AG04449 (cell line): ENCODE results near the gene SOX18.

ENCODE experiments used
- CTCF ChIA-PET: fragments of 350-600 bp; formaldehyde crosslinking; extraction: SDS; loops from one replicate; lab custom pipeline; 2021; ENCODE audit warnings: antibody characterized with exemption; lab: Yijun Ruan, JAX
- POLR2A ChIA-PET: fragments of 400-600, 350-600 bp; formaldehyde crosslinking; extraction: SDS; loops from one replicate; lab custom pipeline; 2020; ENCODE audit warnings: antibody characterized with exemption, inconsistent platforms; lab: Yijun Ruan, JAX
- DNase-seq: peaks from one replicate; pipeline ENCODE4 v3.0.0-alpha.2; 2010; ENCODE audit warnings: low read depth, low spot score
- H3K4me3 ChIP-seq: 2 replicates; pipeline ENCODE4 v1.5.1; 2011; ENCODE audit warnings: low read depth, mild to moderate bottlenecking, control low read depth, low read length
- TF ChIP-seq, protein P1 (sequence below): IDR thresholded peaks from one replicate; pipeline ENCODE4 v1.5.1; 2011; ENCODE audit warnings: mild to moderate bottlenecking, moderate library complexity, low read length, control low read depth, inconsistent platforms; ENCODE audit not compliant: insufficient read depth; ENCODE audit errors: missing control alignments

The SOX18 gene

DNA sequence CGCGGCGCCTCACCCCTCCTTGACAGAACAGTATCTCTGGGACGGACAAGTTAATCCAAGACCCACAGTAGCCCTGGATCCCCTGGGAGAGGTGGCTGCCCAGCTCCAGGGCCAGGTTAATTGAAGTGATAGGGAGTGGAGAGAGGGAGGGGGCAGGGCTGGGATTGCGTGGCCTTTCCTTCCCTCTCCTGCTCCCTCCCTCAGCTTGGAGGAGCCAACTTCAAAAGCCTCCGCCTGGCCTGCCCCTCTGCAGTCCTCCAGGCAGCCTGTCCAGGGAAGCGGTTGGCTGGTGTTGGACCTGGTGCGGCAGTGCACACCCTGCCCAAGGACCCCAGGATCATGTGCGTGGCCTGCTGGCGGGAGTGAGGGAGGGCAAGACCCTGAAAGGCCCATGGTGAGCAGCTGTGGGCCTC is 13.5 kb downstream of the SOX18 start, which contains the start of gene C20orf204:
C20orf204 (plus strand) TSS at position 250 of the 413 bp plus-strand sequence; CDS start at position 392, 142 bp downstream.
- no peak within 1 kb of the TSS for H3K4me3 ChIP-seq
- no peak for DNase-seq
- CTCF ChIA-PET = interaction anchor here (0.9 to 5.9 kb wide), 3 partner anchors 51 to 85 kb away, joined by 3 to 69 read pairs (median 4); partner anchors contain the start of gene PRPF6
- TF ChIP-seq, protein P1, sequence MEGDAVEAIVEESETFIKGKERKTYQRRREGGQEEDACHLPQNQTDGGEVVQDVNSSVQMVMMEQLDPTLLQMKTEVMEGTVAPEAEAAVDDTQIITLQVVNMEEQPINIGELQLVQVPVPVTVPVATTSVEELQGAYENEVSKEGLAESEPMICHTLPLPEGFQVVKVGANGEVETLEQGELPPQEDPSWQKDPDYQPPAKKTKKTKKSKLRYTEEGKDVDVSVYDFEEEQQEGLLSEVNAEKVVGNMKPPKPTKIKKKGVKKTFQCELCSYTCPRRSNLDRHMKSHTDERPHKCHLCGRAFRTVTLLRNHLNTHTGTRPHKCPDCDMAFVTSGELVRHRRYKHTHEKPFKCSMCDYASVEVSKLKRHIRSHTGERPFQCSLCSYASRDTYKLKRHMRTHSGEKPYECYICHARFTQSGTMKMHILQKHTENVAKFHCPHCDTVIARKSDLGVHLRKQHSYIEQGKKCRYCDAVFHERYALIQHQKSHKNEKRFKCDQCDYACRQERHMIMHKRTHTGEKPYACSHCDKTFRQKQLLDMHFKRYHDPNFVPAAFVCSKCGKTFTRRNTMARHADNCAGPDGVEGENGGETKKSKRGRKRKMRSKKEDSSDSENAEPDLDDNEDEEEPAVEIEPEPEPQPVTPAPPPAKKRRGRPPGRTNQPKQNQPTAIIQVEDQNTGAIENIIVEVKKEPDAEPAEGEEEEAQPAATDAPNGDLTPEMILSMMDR = no peak
- POLR2A ChIA-PET = interaction anchor here (1.1 kb wide), 1 partner anchor 27 kb away, joined by 3 read pairs; the partner anchor contains the start of gene TCEA2

DNA sequence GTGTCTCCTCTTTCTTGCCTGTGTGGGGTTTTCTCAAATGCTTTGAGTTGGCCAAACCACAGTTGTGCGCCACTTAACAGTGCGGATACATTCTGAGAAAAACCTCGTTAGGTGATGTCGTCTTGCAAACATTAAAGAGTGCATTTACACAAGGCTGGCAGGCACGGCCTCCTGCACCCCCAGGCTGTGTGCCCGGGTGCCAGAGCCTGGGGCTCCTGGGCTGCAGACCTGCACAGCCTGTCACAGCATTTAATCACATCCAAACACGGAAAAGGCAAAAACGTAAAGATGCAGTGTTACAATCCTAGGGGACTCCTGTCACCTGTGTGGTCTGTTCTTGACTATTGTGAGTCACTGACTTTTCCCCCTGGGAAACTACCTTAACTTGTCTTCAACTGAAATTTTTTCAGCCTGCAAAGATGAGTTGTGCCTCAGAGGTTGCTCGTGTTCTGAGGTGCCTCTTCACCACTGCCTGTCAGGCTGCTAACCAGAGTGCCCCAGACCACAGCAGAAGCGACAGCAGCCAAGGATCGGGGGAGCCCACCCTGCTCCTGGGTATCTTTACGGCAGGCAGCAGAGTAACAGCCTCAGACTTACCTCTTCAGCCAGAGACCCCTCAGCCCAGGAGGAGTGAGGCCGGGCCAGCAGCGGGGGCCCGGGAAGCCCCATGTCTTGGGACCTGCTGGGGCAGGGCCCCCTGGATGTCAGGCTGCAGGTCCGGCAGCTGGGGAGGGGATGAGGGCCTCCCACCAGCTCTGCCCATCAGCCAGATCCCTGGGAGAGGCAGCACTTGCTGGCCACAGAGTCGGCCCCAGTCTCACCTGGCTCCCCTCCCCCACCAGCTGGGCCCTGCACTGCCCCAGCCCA is 14.1 kb downstream of the SOX18 start:
- ChIA-PET CTCF (interaction anchor here (1.7 to 5.9 kb wide), 2 partner anchors 35 to 86 kb away, joined by 3 to 69 read pairs; no protein-coding TSS in a partner anchor), POLR2A (no interaction called here)
- no peak overlapping the region for H3K4me3 ChIP-seq
- TF ChIP-seq, protein P1 = no peak
- DNase-seq = no peak

DNA sequence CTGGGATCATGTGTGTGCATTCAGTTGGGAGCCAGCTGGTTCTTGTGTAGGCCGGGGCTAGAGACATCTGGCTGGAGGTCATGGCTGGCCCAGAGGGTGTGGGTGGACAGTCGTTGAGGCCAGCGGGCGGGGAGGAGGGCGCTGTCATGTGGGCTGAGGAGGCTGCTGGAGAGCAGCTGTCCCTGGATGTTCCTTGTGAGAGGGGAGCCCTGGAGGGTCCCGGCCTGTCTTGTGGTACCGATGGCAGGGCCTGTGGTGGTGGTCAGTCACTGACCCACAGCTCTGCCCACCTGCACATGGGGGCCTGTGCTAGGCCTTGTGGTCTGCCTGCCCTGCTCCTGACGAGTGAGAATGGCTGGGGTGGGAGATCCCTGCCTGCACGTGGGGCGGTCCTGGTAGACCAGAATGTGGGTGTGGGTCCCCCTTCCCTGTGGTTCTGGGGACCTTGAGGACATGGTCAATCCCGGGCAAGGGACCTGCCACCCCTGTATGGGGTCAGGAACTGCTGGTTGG is 15.4 kb downstream of the SOX18 start:
- POLR2A ChIA-PET = no interaction called here
- DNase-seq = no peak
- CTCF ChIA-PET = interaction anchor here (0.9 to 1.7 kb wide), 4 partner anchors 23 to 87 kb away, joined by 3 to 5 read pairs (median 3); partner anchors contain the start of gene SAMD10
- no peak overlapping the region for H3K4me3 ChIP-seq
- TF ChIP-seq, protein P1 = no peak

DNA sequence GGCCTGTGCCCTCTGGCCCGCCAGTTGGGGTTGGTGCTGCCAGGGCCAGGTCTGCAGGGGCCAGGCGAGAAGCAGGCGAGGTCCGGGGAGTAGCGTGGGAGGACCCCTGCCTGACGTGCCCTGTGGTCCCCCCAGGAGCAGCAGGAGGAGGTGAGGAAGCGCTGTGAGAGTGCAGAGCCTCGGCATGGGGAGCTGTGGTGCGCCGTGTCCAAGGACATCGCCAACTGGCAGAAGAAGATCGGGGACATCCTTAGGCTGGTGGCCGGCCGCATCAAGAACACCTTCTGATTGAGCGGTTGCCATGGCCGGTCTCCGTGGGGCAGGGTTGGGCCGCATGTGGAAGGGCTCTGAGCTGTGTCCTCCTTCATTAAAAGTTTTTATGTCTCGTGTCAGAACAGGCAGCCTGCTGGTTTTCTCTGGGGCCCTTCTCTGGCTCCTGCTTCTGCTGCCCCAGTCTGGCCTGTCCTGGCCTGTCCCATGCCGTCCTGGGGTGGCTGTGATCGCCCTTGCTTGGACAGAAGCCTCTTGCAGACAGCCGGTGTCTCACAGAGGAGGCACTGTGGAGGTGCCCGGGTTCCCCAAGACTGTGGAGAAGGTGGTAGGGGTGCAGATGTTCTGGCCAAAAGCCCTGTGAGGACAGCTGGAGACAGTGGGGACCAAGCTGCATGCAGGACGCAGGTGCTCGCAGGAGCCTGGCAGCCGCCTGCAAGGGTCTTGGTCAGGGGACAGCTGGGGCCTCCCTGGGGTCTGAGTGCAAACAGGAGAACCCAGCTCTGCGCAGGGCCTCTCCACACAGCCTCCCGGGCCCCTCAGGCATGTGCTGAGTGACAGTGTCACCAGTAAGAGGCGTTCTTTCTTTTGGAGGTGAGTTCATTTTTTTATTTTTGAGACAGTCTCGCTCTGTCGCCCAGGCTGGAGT is 16.5 kb downstream of the SOX18 start:
- TF ChIP-seq, protein P1 = no peak
- ChIA-PET POLR2A (no interaction called here), CTCF (interaction anchor here (0.9 to 1.7 kb wide), 4 partner anchors 24 to 88 kb away, joined by 3 to 5 read pairs (median 3); no protein-coding TSS in a partner anchor)
- no peak overlapping the region for H3K4me3 ChIP-seq
- DNase-seq = no peak

DNA sequence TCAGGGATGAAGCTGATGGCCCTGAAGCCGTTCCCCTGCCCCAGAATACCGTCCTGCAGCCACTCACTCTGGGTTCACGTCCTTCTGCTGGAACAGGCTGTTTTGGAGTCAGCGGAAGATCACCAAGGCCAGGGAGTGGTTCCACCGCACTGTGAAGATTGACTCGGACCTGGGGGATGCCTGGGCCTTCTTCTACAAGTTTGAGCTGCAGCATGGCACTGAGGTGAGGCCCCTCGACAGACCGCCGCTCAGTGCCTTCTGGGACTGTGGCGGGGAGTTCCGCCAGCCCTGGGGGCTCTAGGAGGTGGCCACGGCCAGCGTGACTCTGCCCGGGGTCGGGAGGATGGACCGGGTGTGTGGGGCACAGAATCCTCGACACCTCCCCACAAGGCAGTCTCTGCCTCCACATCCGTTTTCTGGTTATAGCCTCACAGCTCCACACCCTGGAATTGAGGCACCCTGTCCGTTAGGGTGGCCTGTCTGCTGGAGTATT is 17.6 kb downstream of the SOX18 start:
- POLR2A ChIA-PET = no interaction called here
- CTCF ChIA-PET = interaction anchor here (1.5 to 2.7 kb wide), 2 partner anchors 8 to 25 kb away, joined by 3 to 12 read pairs; no protein-coding TSS in a partner anchor
- no peak for DNase-seq
- H3K4me3 ChIP-seq = no peak overlapping the region
- TF ChIP-seq, protein P1 = no peak
